Gastroesophageal sphincter (tissue), 4 donors: Measurements from ENCODE around the gene SEMA3F. TPM values are rescaled to one million over a fixed set of nuclear protein-coding genes. Genes with fewer than 3 reads are reported as not detected.

Experiments
- ATAC-seq: fragments of 150-250 bp; one replicate; pipeline ENCODE4 v1.9.1; 2016; ENCODE audit warnings: mild to moderate bottlenecking, moderate library complexity
- H3K27ac ChIP-seq, 4 donors: fragments of 200-600 bp; sonication (generic) in 3 of 4; 1 replicate in 3 of 4; 2 replicates in 1 of 4; pipeline ENCODE4 v1.5.1; 2016 to 2019
- H3K27me3 ChIP-seq: fragments of 200-600 bp; sonication (generic); one replicate; pipeline ENCODE4 v1.5.1; 2019
- H3K36me3 ChIP-seq, 2 donors: fragments of 200-600 bp; sonication (generic); one replicate each; pipeline ENCODE4 v1.5.1; 2019; ENCODE audit warnings: control low read depth in 1 of 2
- H3K4me1 ChIP-seq, 3 donors: fragments of 200-600 bp; sonication (generic); 1 replicate in 2 of 3; 2 replicates in 1 of 3; pipeline ENCODE4 v1.5.1; 2016 to 2019; ENCODE audit warnings: control low read depth in 2 of 3
- H3K4me3 ChIP-seq, 2 donors: fragments of 200-600 bp; sonication (generic); one replicate each; pipeline ENCODE4 v1.5.1; 2019; ENCODE audit warnings: mild to moderate bottlenecking in 1 of 2, moderate library complexity in 1 of 2
- H3K9me3 ChIP-seq, 3 donors: fragments of 200-600 bp; sonication (generic); one replicate each; pipeline ENCODE4 v1.5.1; 2017 to 2019; ENCODE audit warnings: control low read depth in 2 of 3
- EP300 ChIP-seq: sonication (generic); formaldehyde crosslinking; IDR thresholded peaks from one replicate; pipeline ENCODE4 v1.6.1; 2017; ENCODE audit warnings: antibody characterized with exemption, mild to moderate bottlenecking
- POLR2A ChIP-seq, 2 donors: fragments of 450-650 bp; IDR thresholded peaks; one replicate each; pipeline ENCODE4 v1.6.1; 2017; ENCODE audit warnings: antibody characterized with exemption in 2 of 2, mild to moderate bottlenecking in 2 of 2, moderate library complexity in 1 of 2
- POLR2AphosphoS5 ChIP-seq: sonication (generic); formaldehyde crosslinking; IDR thresholded peaks from one replicate; pipeline ENCODE4 v1.6.1; 2017; ENCODE audit warnings: antibody characterized with exemption
- WGBS, 2 donors: methylation state at CpG; one replicate each; pipeline ENCODE4 v1.1.5; 2018; ENCODE audit warnings: low coverage in 1 of 2; 5-methylcytosine and 5-hydroxymethylcytosine counted together
- small RNA-seq, 4 donors: library from RNA; depleted of rRNA; stranded (forward); fragments of <200 nt; gene quantifications; one replicate each; pipeline ENCODE3, GENCODE V24; 2016
- total RNA-seq, 4 donors: library from RNA; depleted of rRNA; stranded (reverse); fragments of >200 nt; gene quantifications; one replicate each; pipeline ENCODE4 v1.1.0, GENCODE V29; 2016
- TF ChIP-seq, protein P1 (sequence below), 4 experiments: fragments of 200-600 bp in 2 of 4; fragments of 450-650 bp in 2 of 4; sonication (generic) in 1 of 4; IDR thresholded peaks; one replicate each; pipeline ENCODE4 v1.5.1; 2017 to 2019; ENCODE audit warnings: antibody characterized with exemption in 4 of 4, mild to moderate bottlenecking in 2 of 4, moderate library complexity in 2 of 4

The SEMA3F gene
- total RNA-seq, 4 donors from 2014 or later, result 6.7 to 33.5 (median 16.3) TPM

DNA sequence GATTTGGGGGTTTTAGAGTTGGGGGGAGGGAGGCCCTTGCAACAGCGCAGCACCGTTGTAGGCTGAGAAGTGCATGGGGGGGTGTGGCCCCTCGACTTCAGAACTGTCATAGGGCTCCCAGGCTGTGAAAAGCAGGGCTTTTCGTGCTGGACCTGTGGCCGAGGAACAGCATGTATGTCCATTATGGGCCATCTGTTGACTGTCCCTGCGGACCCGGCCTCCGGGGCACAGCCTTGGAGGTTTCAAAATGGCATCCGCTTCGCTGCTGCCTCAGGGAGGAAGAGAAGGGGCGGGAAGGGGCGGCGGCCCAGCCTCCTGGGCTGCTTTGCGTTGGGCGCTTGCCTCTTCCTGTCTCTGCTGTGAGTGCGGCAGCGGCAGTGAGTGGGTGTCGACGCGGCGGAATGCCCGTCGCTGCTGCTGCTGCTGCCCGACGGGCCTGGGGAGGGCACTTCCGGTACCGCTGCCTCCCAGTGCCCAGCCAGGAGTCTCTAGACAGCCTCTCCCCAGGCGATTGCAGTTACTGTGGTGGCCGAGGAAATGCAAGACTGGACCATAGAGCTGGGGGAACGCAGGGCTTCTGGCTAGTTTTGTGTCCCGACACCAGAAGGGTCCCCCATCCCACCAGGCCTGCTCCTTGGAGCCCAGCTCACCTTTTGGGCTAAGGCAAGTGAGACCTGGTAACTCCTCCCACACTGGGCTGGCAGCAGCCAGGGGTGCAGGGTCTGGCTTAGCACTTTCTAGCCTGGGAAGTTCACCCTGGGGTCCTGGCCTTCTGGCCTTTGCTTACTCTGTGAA lies 82.8 kb downstream of the SEMA3F start:
- Histone ChIP-seq H3K36me3 (peaks cover 0 to 6% of the 10 kb centered on the region in 2 donors), H3K27ac (peak overlapping the region; percentile 83 to 100 (median 97)), H3K4me3 (peak overlapping the region; percentile 67 to 94), H3K9me3 (no peaks in the 10 kb centered on the region), H3K4me1 (peaks cover 0 to 68% (median 58%) of the 10 kb centered on the region in 3 donors), H3K27me3 (no peaks in the 10 kb centered on the region)
- ATAC-seq, result peak; percentile 37
- 0% methylated on average over 3 of the region's 31 CpGs for WGBS, 2 donors
- TF ChIP-seq, protein P1, sequence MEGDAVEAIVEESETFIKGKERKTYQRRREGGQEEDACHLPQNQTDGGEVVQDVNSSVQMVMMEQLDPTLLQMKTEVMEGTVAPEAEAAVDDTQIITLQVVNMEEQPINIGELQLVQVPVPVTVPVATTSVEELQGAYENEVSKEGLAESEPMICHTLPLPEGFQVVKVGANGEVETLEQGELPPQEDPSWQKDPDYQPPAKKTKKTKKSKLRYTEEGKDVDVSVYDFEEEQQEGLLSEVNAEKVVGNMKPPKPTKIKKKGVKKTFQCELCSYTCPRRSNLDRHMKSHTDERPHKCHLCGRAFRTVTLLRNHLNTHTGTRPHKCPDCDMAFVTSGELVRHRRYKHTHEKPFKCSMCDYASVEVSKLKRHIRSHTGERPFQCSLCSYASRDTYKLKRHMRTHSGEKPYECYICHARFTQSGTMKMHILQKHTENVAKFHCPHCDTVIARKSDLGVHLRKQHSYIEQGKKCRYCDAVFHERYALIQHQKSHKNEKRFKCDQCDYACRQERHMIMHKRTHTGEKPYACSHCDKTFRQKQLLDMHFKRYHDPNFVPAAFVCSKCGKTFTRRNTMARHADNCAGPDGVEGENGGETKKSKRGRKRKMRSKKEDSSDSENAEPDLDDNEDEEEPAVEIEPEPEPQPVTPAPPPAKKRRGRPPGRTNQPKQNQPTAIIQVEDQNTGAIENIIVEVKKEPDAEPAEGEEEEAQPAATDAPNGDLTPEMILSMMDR (IDR thresholded peaks at IDR 0.05), result peak in 1 of 4 experiments; percentile 10
- TF ChIP-seq POLR2A (IDR thresholded peaks at IDR 0.05) (peak; percentile 37), POLR2AphosphoS5 (peak; percentile 75), EP300 (no peak)

DNA sequence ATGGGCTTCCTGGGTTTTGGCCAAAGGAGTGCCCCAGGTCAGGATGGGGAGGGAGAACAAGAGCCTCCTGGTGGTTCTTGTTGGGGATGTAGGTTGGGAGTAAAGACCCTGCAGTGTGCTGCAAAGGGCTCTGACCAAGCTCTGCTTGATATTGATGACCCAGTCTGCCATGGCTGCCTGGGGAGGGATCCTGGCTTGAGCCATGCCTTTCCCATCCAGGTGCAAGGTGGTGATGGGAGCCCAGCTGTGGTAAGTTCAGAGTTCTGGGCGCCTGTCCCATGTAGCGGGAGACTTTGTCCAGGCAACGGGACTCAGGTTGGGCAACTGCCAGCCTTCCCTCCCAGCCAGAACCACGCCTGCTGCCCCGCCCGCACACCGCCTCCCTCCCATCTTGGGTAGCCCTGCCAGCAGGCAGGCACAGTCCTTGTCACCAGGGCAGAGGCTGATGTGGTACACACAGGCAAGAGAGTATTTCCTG lies 83.5 kb downstream of the SEMA3F start:
- H3K4me1 ChIP-seq, result peaks cover 0 to 74% (median 64%) of the 10 kb centered on the region in 3 donors
- peak; percentile 20 for ATAC-seq
- no peaks in the 10 kb centered on the region for H3K27me3 ChIP-seq
- H3K36me3 ChIP-seq, result peaks cover 0 to 6% of the 10 kb centered on the region in 2 donors
- H3K9me3 ChIP-seq, result no peaks in the 10 kb centered on the region
- H3K27ac ChIP-seq, result peak overlapping the region; percentile 83 to 100 (median 97)
- no CpG with 5 or more reads among the region's 7 CpGs for WGBS, 2 donors
- TF ChIP-seq, protein P1 (IDR thresholded peaks at IDR 0.05), result no peak
- TF ChIP-seq EP300 (no peak), POLR2A (IDR thresholded peaks at IDR 0.05) (no peak), POLR2AphosphoS5 (peak; percentile 65)
- peak overlapping the region; percentile 67 to 94 for H3K4me3 ChIP-seq

Small RNA genes lying within 50 kb of the gene (small RNA-seq; reads per million reads assigned to genes)
- gene MIR566 (0 reads per million in 4 donors), gene MIR5787 (0 to 0.27 (median 0) reads per million in 4 donors)

Other genes starting within 250 kb of the SEMA3F start
- 10 to 100 TPM in 2 of 4 donors, 1 to 10 TPM in 2; 9.0 to 21.8 (median 10.8) TPM for gene MON1A, start 225.5 kb upstream of the SEMA3F start, total RNA-seq
- gene RBM6, start 215.2 kb upstream of the SEMA3F start, total RNA-seq, result 100 to 1,000 TPM in 2 of 4 donors, 10 to 100 TPM in 2; 39.0 to 135 (median 84.2) TPM
- gene RBM5, start 66.4 kb upstream of the SEMA3F start, total RNA-seq, result 100 to 1,000 TPM in 3 of 4 donors, 10 to 100 TPM in 1; 85.7 to 228 (median 136) TPM
- not detected for gene GNAT1, start 36.3 kb downstream of the SEMA3F start, total RNA-seq
- gene SLC38A3, start 49.9 kb downstream of the SEMA3F start, total RNA-seq, result under 1 TPM in 2 of 4 donors, not detected in 2; 0.35 TPM
- gene GNAI2, start 80.9 kb downstream of the SEMA3F start, total RNA-seq, result 100 to 1,000 TPM; 172 to 262 (median 222) TPM
- 10 to 100 TPM; 29.1 to 54.9 (median 44.2) TPM for gene SEMA3B, start 113.8 kb downstream of the SEMA3F start, total RNA-seq
- gene LSMEM2, start 123.8 kb downstream of the SEMA3F start, total RNA-seq, result not detected
- gene IFRD2, start 137.1 kb downstream of the SEMA3F start, total RNA-seq, result 10 to 100 TPM; 37.3 to 85.4 (median 64.9) TPM
- 1 to 10 TPM; 2.4 to 8.8 (median 4.0) TPM for gene HYAL3, start 144.1 kb downstream of the SEMA3F start, total RNA-seq
- gene NAA80, start 144.1 kb downstream of the SEMA3F start, total RNA-seq, result 10 to 100 TPM in 1 of 4 donors, 1 to 10 TPM in 3; 4.2 to 12.3 (median 7.9) TPM
- gene HYAL1, start 148.2 kb downstream of the SEMA3F start, total RNA-seq, result 10 to 100 TPM in 2 of 4 donors, 1 to 10 TPM in 2; 4.8 to 12.3 (median 7.9) TPM
- 10 to 100 TPM; 37.2 to 87.0 (median 74.8) TPM for gene HYAL2, start 167.4 kb downstream of the SEMA3F start, total RNA-seq
- 10 to 100 TPM; 23.8 to 36.2 (median 31.3) TPM for gene TUSC2, start 172.9 kb downstream of the SEMA3F start, total RNA-seq
- gene RASSF1, start 185.5 kb downstream of the SEMA3F start, total RNA-seq, result 10 to 100 TPM; 24.5 to 40.3 (median 26.9) TPM
- gene ZMYND10, start 190.4 kb downstream of the SEMA3F start, total RNA-seq, result under 1 TPM in 1 of 4 donors, not detected in 3; 0.54 TPM
- 10 to 100 TPM; 14.0 to 26.6 (median 19.5) TPM for gene NPRL2, start 195.5 kb downstream of the SEMA3F start, total RNA-seq
- gene CYB561D2, start 195.5 kb downstream of the SEMA3F start, total RNA-seq, result 10 to 100 TPM in 1 of 4 donors, 1 to 10 TPM in 3; 4.7 to 10.9 (median 9.0) TPM
- gene TMEM115, start 204.2 kb downstream of the SEMA3F start, total RNA-seq, result 10 to 100 TPM; 41.1 to 66.2 (median 55.7) TPM